GM19043 (cell line): ENCODE data around the gene VASN.

Experiments used
- ATAC-seq: cut with Tn5 transposase; IDR thresholded peaks from one replicate; pipeline ENCODE4 v1.9.1; 2021; ENCODE audit warnings: low read depth; ENCODE audit not compliant: unreplicated experiment

The VASN gene

DNA sequence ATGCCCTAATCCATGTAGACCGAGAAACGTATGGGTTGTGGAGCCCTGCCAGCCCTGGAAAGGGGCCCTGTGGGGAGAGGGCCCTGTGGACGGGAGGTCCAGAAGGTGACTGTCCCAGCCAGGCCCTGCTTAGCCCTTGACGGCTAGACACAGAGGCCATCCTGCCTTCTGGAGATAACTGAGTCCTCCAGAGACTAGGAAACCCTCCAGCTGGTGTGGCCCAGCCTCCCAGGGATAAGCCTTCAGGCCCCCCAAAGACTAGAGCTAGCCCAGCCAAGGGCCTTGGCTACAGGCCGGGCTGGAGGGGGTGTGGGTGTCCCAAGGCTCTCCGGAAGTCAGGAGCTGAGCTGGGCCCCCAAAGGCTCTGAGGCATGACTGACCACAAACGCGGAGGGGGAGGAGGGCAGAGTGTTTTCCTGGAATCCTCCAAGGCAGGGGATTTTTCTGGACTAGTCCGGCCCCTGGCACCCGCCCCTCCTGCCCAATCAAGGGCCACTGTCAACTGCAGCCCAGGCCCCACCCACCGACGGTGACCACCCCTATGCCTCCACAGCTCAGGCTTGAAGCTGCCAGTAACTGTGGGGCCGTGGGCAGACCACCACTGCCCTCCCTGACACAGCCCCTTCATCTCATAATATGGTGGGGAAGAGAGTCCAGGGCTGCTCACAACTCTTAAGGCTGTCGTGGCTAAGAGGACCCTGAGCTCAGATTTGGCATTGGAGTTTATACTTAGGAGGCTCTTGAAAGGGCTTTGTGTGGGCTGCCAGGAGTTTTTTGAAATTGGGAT, 885 bp upstream of the VASN start:
- no peak for ATAC-seq

DNA sequence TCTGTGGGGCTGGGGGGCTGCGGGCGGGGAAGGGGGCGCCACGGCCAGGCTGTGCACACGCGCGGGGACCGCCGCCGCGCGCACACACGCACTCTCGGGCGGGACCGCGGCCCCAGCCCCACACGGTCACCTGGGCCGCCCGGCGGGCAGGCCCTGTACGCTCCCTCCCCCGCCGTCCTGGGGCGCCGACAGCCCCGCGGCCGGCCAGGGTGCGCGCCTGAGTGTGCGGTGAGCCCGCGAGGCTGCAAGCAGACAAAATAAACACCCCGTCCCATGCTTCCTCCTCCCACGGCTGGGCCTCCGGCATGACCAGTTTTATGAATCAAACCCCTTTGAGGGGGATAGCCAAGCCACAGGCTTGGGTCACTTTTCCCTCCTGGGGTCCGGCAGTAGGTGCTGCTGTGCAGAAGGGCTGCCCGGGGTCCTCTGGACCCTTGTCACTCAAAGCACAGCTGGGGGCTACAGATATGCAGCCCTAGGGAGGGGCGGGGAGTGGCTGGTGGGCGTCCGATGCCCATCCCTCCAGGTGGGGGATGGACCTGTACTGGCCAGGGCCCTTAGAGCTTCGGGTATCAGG, 441 bp downstream of the VASN start:
- ATAC-seq = peak; percentile 34

DNA sequence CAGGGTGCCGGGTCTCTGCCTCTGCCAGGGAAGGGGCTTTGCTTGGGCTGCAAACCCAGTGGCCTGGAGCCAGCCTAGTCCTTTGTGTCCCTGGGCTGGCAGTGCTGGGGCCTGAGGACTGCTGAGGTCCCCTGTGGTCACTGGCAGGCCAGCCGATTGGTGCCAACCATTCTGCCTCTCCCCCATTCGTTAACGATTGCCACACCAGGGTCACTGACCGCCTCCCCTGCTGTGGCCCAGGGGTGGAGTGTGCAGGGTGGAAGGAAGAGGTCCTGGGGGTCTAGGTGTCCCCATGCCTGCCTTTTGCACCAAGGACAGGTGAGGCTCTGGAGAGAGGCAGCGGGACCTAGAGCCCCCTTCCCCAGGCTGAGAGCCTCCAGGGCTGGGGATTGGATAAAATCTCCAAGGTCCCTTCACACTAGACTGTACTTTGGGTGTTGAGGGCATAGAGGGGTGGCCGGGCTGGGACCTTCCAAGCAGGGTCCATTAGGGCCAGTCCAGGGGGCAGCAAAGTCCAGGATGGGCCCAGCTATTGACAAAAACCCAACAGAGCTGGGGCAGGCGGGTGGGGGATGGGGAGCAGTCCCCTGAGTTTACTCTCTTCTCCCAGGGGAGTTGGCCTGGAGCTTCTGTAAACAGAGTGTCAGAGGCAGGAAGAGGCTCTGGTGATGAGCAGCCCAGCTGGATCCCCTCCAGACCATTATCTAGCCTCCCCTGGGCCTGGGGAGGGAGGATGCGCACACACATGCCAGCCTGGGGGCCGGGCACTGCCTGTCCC, 1.1 kb downstream of the VASN start:
- ATAC-seq = no peak

DNA sequence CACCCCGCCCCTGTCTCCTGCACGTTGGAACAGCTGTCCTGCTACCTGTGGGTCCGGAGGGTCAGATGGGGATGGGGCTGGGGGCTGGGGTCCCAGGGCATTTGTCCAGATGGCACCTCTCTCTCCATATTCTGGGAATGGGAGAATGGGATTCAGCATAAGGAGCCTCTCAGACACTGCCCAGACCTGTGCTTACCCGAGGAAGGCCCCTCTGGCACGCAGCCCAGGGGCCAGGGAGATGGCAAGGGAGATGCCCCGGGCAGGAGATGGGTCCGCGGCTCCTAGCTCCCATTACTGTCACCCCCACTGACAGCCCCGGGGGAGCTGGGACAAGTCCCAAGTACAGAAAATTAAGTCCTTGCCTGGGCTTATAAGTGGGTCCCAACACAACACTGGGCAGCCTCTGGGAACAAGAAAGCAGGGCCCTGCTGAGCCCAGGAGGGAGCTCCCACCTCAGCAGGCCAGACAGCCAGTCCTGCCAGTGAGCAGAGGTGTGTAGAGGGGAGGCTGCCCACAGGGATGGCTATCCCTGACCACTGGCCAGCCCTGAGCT, 1.8 kb downstream of the VASN start:
- ATAC-seq = no peak

DNA sequence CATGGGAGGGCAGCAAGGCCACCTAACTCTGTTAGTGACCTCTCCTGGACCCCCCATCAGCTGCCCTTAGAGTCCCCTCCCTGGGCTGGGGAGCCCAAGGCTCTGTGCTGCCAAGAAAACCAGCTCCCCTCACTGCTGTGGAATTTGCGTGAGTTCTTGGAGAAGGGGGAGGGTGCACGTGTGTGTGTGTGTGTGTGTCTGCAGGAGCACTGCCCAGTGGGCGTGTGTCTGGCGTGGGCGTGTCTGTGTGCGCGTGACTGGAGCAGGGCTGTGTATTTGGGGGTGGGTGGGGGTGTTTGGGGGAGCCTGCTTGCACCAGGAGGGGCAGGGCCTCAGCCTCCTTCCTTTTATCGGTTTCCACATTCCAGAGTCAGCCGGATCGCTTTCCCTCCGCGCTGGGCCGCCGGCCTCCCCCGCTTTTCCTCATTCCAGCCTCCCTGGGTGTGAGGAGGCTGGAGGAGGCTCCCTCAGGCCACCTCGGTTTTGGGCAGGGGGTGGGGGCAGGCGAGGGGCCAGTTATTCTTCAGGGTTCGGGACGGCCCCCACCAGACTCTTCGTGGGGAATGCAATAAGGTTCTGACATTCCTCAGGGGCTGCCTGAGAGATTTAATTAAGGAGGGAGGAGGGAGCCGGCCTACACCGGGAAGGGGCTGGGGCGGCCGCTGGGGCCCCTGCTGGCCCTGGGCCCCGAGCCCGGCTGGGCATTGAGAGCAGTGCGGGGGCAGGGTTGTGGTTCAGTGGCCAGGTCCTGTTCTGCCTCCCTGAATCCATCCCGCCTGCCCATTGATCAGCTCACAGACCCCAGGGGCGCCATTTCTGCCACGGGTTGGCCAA, 2.5 kb downstream of the VASN start:
- ATAC-seq = no peak

DNA sequence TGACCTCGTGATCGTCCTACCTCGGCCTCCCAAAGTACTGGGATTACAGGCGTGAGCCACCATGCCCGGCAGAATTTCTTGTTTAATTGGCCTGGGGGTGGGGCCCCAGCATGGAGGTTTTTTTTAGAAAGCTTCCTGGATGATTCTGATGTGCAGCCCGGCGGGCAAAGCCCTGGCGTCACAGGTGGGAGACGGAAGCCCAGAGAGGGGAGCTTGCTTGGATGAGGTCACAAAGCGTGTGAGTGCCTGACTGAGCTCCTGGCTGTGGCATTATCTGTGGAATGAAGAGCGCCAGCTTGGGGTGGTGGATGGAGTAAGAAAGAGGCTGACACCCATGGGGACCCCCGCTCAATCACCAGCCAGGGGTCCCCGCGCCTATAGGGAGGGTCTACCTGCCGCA, 4.1 kb downstream of the VASN start:
- no peak for ATAC-seq

DNA sequence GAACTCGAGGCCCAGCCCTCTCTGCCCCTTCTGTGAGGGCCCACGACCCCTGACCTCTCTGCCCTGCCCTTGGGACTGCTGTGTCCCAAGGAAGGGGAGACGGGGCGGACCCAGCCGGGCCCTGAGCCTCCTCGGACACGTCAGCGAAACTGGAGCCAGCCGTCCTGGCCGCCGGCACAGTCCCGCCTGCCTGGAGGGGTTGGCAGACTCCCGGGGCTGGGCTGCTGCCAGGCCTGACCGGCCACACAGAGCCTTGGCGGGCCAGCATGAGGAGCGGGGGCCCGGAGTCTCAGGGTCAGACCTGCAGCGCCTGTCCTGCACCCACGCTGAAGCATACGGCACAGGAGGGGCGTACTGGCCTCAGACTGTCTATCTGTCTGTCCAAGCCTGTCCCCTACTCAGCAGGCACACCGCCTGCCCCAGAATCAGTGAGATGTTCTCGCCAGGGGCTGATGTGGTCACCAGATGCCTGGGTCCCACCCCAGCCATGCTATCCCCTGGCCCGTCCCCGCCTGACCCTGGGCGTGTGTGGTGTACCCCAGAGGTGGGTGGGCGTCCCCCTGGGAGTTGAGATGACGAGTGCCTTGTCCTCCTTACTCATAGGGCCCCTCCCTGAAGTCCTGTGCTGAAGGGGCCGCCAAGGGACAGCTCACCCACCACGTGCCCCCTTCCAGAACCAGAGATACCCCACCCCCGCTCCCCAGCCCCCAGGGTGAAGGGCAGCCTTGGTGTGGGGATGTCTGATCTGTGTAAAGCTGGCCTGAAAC, 4.7 kb downstream of the VASN start:
- ATAC-seq = no peak

DNA sequence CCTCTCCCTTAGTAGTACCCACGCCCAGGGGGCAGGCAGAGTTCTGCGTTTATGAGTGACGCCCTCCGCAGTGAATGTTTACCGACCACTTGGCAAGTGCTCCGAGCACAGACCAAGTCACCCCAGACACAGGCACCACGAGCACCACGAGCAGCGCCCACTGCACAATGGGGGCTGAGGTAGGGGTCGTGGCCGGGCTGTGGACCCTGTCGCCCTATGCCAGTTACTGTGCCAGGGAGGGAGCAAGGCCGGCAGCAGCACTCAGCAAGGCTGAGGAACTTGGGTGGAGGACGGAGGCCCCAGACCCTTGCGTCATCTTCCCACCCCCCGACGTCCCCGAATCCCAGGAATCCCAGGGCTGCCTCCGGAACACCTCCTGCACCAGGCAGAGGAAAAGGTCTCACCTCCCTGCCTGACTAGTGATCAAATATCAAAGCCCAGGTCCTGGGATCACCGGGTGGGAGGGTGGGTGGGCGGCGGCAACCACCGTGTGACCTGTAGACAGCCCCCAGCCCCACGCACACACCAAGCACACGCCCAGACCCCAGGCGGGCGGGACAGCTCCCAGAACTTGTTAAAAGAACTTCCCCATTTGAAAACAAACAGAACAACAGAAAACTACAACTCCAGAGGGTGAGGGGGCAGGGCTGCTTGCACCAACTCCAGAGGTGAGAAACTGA, 5.4 kb downstream of the VASN start:
- no peak for ATAC-seq

DNA sequence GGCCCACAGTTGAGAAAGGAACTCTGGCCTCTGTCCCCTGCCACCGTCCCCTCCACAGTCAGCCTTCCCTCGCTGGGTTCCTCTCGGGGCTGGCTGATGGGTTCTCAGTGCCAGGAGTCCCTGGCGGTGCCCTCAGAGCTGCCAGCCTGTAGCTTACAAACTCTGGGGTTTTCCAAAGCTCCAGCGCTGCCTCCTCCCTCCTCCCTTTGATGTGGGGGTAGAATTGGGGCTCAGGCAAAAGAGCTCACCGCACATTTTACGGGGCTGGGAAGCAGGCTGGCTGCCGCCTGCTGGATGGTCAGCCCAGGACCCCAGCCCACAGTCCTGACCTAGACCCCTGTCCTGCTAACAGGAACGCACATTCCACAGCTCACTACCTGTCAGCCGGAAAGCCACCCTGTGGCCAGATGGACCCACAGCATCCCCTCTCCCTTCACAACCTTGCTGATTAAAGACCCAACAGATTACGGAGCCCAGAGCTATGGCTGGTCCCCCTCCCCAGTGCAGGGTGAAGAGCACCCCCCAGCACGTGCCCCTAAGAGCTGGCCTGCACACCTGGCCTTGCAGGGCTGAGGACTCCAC, 6.0 kb downstream of the VASN start:
- no peak for ATAC-seq

DNA sequence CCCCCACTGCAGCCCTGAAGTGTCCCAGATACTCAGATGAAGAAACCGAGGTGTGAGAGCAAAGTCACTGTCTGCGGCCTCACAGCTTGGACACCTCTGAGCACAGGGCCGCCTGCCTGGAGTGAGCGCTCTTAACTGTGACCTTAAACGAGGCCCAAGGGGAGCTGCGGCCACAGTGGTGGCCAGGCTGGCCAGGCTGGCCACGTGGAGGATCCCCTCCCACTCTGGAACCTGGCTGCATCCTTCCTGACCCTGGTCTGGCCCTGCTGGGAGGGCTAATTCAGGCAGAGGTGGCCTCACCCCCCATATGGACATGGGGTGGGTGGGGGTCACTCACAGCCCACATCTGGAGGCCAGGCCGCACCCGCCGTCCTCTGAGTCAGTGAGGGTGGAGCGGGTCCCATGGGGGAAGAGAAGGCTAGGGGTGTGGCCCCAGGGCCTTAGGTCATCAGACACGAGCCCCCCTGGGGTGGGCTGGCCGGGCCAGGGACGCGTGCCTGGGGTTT, 6.6 kb downstream of the VASN start:
- no peak for ATAC-seq

DNA sequence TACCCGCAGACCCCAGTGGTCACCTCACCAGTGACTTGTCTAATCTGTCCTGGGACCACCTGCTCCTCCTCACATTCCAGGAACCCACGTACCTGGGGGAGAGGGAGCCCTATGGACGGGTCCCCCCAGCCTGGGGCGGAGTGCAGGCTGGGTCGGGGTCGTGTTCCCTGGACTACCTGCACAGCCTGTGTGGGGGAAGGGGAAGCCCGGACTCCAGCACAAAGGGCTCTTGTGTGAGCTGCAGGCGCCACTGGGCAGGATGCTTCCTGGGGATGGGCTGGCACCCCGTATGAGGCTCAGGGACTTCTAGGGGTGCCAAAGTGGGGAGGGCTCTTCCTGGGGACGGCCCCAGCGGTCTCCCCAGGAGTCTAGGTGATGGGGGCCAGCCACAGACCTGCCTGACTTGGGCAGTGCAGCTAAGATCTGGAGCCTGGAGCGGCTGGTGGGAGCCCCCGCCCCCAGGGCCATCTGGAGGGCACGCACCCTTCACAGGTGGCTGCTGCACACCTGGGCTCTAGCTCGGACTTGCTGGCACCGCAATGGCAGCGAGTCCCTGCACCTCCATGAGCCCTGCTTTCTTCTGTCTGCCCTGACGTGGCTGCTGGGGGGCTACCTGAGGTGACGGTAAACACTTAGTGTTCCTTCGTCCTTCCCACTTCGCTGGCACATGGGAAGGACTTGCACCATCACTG, 7.5 kb downstream of the VASN start:
- ATAC-seq = no peak

DNA sequence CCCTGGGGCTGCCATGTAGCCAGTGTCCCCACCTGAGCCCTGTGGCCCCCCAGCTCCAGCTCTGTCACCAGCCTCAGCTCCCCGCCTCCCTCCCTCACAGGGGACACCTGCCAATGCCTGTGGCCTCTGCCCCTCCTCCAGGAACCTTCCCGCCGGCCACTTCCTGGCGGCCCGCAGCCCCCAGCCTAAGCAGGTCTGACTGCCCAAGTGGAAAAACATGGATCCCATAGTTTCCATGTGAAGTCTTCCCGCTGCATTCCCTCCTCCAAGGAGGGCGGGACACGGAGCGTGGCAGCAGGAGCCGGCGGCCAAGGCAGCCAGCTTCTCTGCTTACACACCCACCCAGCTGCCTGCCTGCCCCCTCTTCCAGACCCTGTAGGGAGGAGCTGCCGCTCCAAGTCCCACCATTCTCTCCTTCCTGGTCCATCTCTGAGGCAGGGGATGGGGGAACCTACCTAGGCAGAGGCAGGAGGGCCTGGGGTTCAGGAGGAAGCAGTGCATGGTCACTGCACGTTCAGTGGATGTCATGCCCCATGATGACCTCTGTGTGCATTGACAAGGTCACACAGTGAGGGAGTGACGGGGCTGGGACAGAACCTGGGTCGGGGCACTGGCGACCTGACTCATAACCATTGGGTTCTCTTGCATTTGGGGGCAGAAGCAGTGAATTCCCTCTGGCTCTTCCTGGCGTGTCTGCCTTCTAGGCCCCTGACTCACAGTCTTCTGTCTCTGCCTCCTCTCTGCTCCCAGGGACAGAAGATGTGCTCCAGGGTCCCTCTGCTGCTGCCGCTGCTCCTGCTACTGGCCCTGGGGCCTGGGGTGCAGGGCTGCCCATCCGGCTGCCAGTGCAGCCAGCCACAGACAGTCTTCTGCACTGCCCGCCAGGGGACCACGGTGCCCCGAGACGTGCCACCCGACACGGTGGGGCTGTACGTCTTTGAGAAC, 8.7 kb downstream of the VASN start:
- no peak for ATAC-seq

DNA sequence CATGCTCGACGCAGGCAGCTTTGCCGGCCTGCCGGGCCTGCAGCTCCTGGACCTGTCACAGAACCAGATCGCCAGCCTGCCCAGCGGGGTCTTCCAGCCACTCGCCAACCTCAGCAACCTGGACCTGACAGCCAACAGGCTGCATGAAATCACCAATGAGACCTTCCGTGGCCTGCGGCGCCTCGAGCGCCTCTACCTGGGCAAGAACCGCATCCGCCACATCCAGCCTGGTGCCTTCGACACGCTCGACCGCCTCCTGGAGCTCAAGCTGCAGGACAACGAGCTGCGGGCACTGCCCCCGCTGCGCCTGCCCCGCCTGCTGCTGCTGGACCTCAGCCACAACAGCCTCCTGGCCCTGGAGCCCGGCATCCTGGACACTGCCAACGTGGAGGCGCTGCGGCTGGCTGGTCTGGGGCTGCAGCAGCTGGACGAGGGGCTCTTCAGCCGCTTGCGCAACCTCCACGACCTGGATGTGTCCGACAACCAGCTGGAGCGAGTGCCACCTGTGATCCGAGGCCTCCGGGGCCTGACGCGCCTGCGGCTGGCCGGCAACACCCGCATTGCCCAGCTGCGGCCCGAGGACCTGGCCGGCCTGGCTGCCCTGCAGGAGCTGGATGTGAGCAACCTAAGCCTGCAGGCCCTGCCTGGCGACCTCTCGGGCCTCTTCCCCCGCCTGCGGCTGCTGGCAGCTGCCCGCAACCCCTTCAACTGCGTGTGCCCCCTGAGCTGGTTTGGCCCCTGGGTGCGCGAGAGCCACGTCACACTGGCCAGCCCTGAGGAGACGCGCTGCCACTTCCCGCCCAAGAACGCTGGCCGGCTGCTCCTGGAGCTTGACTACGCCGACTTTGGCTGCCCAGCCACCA, 9.7 kb downstream of the VASN start:
- ATAC-seq = no peak

DNA sequence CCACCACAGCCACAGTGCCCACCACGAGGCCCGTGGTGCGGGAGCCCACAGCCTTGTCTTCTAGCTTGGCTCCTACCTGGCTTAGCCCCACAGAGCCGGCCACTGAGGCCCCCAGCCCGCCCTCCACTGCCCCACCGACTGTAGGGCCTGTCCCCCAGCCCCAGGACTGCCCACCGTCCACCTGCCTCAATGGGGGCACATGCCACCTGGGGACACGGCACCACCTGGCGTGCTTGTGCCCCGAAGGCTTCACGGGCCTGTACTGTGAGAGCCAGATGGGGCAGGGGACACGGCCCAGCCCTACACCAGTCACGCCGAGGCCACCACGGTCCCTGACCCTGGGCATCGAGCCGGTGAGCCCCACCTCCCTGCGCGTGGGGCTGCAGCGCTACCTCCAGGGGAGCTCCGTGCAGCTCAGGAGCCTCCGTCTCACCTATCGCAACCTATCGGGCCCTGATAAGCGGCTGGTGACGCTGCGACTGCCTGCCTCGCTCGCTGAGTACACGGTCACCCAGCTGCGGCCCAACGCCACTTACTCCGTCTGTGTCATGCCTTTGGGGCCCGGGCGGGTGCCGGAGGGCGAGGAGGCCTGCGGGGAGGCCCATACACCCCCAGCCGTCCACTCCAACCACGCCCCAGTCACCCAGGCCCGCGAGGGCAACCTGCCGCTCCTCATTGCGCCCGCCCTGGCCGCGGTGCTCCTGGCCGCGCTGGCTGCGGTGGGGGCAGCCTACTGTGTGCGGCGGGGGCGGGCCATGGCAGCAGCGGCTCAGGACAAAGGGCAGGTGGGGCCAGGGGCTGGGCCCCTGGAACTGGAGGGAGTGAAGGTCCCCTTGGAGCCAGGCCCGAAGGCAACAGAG, 10.5 kb downstream of the VASN start:
- ATAC-seq = no peak

DNA sequence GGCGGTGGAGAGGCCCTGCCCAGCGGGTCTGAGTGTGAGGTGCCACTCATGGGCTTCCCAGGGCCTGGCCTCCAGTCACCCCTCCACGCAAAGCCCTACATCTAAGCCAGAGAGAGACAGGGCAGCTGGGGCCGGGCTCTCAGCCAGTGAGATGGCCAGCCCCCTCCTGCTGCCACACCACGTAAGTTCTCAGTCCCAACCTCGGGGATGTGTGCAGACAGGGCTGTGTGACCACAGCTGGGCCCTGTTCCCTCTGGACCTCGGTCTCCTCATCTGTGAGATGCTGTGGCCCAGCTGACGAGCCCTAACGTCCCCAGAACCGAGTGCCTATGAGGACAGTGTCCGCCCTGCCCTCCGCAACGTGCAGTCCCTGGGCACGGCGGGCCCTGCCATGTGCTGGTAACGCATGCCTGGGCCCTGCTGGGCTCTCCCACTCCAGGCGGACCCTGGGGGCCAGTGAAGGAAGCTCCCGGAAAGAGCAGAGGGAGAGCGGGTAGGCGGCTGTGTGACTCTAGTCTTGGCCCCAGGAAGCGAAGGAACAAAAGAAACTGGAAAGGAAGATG, 11.2 kb downstream of the VASN start:
- ATAC-seq = no peak
